Loucy (cell line): ENCODE data around the gene NDST3.

Experiments
- H2AFZ ChIP-seq: fragments of 200-600 bp; sonication (generic); 2 replicates; pipeline ENCODE4 v1.6.0; 2016; ENCODE audit warnings: antibody characterized with exemption, mild to moderate bottlenecking, low read length, moderate library complexity
- H3F3A ChIP-seq: fragments of 200-600 bp; 2 replicates; pipeline ENCODE4 v1.6.0; 2016; ENCODE audit warnings: antibody characterized with exemption, low read depth, mild to moderate bottlenecking
- H3K27me3 ChIP-seq: fragments of 200-600 bp; sonication (generic); 2 replicates; pipeline ENCODE4 v1.6.1; 2014; ENCODE audit warnings: low read length, mild to moderate bottlenecking; ENCODE audit not compliant: insufficient read depth, poor library complexity, severe bottlenecking
- H3K36me3 ChIP-seq: fragments of 200-600 bp; sonication (generic); 2 replicates; pipeline ENCODE4 v1.6.1; 2016; ENCODE audit warnings: low read length; ENCODE audit not compliant: insufficient read depth
- H3K4me1 ChIP-seq: fragments of 200-600 bp; sonication (generic); 2 replicates; pipeline ENCODE4 v1.5.1; 2014; ENCODE audit warnings: low read length, mild to moderate bottlenecking; ENCODE audit not compliant: insufficient read depth, poor library complexity, severe bottlenecking
- H3K4me2 ChIP-seq: fragments of 200-600 bp; sonication (generic); 2 replicates; pipeline ENCODE4 v1.6.0; 2014; ENCODE audit warnings: antibody characterized with exemption, low read length, low read depth, mild to moderate bottlenecking; ENCODE audit not compliant: poor library complexity, severe bottlenecking
- H3K4me3 ChIP-seq: fragments of 200-600 bp; sonication (generic); 2 replicates; pipeline ENCODE4 v1.5.1; 2014; ENCODE audit warnings: low read length, mild to moderate bottlenecking, mixed read lengths; ENCODE audit not compliant: poor library complexity, severe bottlenecking
- H3K79me2 ChIP-seq: fragments of 200-600 bp; sonication (generic); 2 replicates; pipeline ENCODE4 v1.6.1; 2014; ENCODE audit warnings: low read length; ENCODE audit not compliant: insufficient read depth
- H3K9ac ChIP-seq: fragments of 200-600 bp; sonication (generic); 2 replicates; pipeline ENCODE4 v1.6.0; 2014; ENCODE audit warnings: mild to moderate bottlenecking, low read depth, low read length, moderate library complexity; ENCODE audit not compliant: poor library complexity, severe bottlenecking
- H3K9me2 ChIP-seq: fragments of 200-600 bp; sonication (generic); replicated peaks from 2 replicates; pipeline ENCODE4 v1.6.1; 2016; ENCODE audit warnings: low read depth, low read length, mixed read lengths
- H3K9me3 ChIP-seq: fragments of 200-600 bp; sonication (generic); 2 replicates; pipeline ENCODE4 v1.6.1; 2014; ENCODE audit warnings: mild to moderate bottlenecking, antibody characterized with exemption, low read length, low read depth; ENCODE audit not compliant: insufficient read depth
- H4K20me1 ChIP-seq: fragments of 200-600 bp; sonication (generic); 2 replicates; pipeline ENCODE4 v1.6.0; 2014; ENCODE audit warnings: antibody characterized with exemption, low read length, mild to moderate bottlenecking; ENCODE audit not compliant: insufficient read depth, poor library complexity, severe bottlenecking
- EZH2phosphoT487 ChIP-seq: fragments of 200-600 bp; IDR thresholded peaks from 2 replicates; pipeline ENCODE4 v1.6.1; 2018; ENCODE audit warnings: antibody characterized with exemption, mild to moderate bottlenecking, moderate library complexity, borderline replicate concordance
- TF ChIP-seq, protein P1 (sequence below): fragments of 200-600 bp; sonication (generic); conservative IDR thresholded peaks from 2 replicates; pipeline ENCODE4 v1.5.1; 2014; ENCODE audit warnings: mild to moderate bottlenecking, antibody characterized with exemption, low read length

The NDST3 gene

DNA sequence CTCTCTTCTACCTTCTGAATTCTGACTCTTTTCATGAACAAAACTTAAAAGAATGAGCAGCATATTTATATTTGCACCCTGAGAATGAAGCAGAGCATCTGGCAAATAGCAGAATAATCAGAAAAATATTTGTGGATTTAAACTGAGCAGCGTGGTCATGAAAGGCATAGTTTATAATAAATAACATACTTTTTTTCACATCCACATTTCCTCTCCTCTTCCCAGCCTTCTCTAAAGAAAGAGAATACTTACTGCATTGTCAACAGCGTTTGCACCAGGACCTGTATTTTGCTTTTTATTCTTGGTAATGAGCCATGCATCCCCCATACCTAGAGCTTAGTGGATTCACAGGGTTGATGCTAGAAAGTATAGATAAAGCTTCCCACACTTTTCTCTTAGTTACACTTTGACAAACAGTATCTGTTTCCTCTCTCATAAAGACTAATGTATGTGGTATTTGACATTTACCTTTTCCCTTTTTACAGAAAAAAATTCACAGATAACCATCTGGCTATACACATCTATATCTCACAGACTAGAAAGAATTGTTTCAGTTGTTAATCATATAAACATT lies 187.0 kb downstream of the NDST3 start:
- Histone ChIP-seq H3K4me2 (peak overlapping the region; percentile 68), H3K4me3 (peak overlapping the region; percentile 40), H3F3A (no peaks in the 10 kb centered on the region), H3K4me1 (peaks cover 31% of the 10 kb centered on the region), H3K79me2 (no peaks in the 10 kb centered on the region), H3K36me3 (no peaks in the 10 kb centered on the region), H3K9me2 (no peaks in the 10 kb centered on the region), H2AFZ (peak overlapping the region; percentile 50; the same call in 1 of the 2 replicates), H4K20me1 (no peaks in the 10 kb centered on the region), H3K9me3 (no peaks in the 10 kb centered on the region), H3K27me3 (no peaks in the 10 kb centered on the region), H3K9ac (peak overlapping the region; percentile 59)
- no peak for TF ChIP-seq EZH2phosphoT487
- TF ChIP-seq, protein P1, sequence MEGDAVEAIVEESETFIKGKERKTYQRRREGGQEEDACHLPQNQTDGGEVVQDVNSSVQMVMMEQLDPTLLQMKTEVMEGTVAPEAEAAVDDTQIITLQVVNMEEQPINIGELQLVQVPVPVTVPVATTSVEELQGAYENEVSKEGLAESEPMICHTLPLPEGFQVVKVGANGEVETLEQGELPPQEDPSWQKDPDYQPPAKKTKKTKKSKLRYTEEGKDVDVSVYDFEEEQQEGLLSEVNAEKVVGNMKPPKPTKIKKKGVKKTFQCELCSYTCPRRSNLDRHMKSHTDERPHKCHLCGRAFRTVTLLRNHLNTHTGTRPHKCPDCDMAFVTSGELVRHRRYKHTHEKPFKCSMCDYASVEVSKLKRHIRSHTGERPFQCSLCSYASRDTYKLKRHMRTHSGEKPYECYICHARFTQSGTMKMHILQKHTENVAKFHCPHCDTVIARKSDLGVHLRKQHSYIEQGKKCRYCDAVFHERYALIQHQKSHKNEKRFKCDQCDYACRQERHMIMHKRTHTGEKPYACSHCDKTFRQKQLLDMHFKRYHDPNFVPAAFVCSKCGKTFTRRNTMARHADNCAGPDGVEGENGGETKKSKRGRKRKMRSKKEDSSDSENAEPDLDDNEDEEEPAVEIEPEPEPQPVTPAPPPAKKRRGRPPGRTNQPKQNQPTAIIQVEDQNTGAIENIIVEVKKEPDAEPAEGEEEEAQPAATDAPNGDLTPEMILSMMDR = no peak

DNA sequence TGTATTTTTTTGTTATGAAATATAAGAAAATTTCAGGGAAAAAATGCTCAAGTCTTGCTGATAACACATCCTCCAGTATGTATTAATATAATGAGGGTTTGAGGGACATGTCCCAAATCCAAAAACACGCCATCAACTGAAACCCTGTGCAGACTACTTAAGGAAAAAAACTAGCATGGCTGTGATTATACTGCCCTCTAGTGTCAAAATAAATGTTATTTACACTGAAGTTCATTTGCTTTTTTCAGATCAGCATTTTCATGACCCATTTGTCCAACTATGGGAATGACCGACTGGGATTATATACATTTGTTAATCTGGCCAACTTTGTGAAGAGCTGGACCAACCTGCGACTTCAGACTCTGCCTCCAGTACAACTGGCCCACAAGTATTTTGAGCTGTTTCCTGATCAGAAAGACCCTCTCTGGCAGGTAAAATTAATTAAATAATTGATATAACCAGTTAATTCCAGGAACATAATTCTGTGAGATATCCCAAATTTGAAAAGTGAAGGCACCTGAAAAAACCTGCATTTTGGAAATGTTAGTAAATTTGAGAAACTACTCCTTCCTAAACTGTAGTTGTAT lies 190.1 kb downstream of the NDST3 start:
- H3K4me2 ChIP-seq = peak overlapping the region; percentile 36
- peak overlapping the region; percentile 33; the same call in 1 of the 2 replicates for H2AFZ ChIP-seq
- no peaks in the 10 kb centered on the region for H3F3A ChIP-seq
- H3K36me3 ChIP-seq = no peaks in the 10 kb centered on the region
- TF ChIP-seq EZH2phosphoT487 = no peak
- TF ChIP-seq, protein P1 = peak; percentile 84
- peak overlapping the region; percentile 45 for H3K9ac ChIP-seq
- no peaks in the 10 kb centered on the region for H3K27me3 ChIP-seq
- no peaks in the 10 kb centered on the region for H3K79me2 ChIP-seq
- no peaks in the 10 kb centered on the region for H3K9me3 ChIP-seq
- no peaks in the 10 kb centered on the region for H3K9me2 ChIP-seq
- H3K4me1 ChIP-seq = peaks cover 31% of the 10 kb centered on the region
- no peak overlapping the region for H3K4me3 ChIP-seq
- no peaks in the 10 kb centered on the region for H4K20me1 ChIP-seq

DNA sequence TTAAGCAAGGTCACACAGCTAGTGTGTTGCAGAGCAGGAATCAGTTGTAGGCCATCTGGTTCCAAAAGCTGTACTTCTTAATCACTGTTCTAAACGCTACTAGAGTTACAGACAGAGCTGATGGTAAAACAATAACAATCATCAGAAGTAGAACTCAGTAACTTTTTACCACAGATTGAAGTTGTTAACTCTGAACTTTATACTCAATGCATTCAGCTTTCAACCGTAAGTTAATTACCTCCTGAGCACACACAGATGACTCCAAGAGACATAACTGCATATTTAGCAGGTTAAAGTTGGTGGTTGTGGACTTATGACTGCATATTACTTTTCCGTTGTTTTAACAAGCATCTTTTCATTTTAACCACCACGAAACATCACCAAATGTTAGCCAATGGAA lies 191.2 kb downstream of the NDST3 start:
- H3K27me3 ChIP-seq = no peaks in the 10 kb centered on the region
- no peaks in the 10 kb centered on the region for H3F3A ChIP-seq
- peaks cover 31% of the 10 kb centered on the region for H3K4me1 ChIP-seq
- no peaks in the 10 kb centered on the region for H3K36me3 ChIP-seq
- no peak overlapping the region for H3K4me2 ChIP-seq
- H2AFZ ChIP-seq = no peak overlapping the region
- no peak overlapping the region for H3K9ac ChIP-seq
- TF ChIP-seq, protein P1 = no peak
- no peak for TF ChIP-seq EZH2phosphoT487
- H3K9me2 ChIP-seq = no peaks in the 10 kb centered on the region
- no peaks in the 10 kb centered on the region for H3K9me3 ChIP-seq
- H4K20me1 ChIP-seq = no peaks in the 10 kb centered on the region
- no peak overlapping the region for H3K4me3 ChIP-seq
- H3K79me2 ChIP-seq = no peaks in the 10 kb centered on the region
